ENCODE results near the gene LYL1.

The LYL1 gene

DNA sequence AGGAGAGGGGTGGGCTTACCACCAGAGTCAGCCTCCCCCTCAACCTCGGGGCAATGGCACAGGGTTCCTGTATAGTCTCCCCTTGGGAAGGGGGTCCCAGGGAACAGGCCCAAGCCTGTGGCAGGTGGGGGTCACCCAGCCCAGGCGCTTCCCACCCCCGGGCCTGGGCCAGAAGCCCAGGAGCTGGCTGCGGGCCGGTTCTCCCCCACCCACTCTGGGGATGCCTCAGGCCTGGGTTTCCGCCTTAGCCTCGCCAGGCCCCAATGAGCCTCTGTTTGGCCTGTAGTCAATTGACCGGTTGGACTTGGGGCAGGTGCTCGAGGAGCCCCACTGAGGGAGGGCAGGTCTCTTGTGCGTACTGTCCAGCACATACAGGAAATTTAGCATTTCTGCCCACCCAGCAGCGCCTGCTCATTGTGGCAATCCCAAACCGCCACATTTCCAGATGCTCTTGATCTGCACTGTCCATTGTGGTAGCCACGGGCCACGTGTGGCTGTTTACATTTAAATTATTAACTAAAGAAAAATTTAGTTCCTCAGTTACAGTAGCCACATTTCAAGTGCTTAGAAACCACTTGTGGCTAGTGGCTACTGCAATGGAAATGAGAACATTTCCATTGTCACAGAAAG lies 9.9 kb downstream of the LYL1 start:
- DNase-seq (ENCODE audit: low spot score), result no peak

DNA sequence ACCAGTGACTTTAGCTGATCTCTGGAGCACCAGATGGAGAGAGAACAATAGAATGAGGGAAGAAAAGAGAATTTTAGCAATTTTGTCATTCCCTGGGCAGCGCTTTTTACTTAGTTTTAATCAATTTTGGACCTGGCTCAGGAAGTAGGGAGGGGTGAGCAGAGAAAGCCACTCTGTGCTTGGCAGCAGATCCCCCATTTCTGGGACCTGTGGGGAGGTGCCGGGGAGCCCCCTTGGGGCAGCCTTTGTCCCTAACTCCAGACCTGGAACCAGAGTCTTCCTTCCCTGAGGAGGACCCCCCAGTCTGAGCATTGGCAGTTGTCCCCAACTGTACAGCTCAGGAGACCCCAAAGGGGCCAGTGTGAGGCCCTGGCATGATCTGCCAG lies 10.5 kb downstream of the LYL1 start:
- DNase-seq (ENCODE audit: low spot score), result no peak

DNA sequence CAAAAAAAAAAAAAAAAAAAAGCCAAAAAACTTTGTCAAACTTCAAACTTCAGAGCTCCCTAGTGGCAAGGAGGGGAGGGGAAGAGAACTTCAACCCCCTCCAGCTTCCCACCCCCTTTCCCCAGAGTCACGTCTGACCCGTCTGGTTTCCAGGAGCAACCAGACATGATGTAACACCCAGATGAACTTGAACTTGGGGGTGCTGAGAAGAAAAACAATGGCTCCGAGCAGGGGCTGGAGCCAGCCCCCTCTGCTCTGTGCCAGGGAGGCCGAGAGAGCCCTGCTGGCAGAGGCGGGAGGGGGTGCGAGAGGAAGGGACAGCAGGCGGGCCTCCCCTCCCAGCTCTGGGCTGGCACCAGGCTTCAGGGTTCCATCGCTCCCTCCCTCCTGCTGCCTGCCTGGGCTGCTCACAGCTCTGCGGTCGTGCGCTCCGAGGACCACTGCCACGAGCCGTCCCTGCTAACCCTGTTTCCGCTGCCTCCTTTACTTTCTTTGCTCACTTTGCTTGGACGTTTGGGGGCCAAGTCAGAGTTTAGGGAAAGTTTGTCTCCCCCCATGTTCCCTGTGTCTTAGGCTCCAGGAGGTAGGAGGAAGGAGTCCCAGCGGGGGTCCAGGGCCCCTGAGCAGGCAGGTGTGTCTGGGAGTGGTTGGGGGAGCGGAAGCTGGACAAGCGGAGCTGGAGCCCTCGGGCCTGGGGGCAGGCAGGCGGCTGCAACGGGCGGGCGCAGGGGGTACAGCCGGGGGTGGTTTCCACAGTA lies 11.1 kb downstream of the LYL1 start:
- DNase-seq (ENCODE audit: low spot score), result no peak

DNA sequence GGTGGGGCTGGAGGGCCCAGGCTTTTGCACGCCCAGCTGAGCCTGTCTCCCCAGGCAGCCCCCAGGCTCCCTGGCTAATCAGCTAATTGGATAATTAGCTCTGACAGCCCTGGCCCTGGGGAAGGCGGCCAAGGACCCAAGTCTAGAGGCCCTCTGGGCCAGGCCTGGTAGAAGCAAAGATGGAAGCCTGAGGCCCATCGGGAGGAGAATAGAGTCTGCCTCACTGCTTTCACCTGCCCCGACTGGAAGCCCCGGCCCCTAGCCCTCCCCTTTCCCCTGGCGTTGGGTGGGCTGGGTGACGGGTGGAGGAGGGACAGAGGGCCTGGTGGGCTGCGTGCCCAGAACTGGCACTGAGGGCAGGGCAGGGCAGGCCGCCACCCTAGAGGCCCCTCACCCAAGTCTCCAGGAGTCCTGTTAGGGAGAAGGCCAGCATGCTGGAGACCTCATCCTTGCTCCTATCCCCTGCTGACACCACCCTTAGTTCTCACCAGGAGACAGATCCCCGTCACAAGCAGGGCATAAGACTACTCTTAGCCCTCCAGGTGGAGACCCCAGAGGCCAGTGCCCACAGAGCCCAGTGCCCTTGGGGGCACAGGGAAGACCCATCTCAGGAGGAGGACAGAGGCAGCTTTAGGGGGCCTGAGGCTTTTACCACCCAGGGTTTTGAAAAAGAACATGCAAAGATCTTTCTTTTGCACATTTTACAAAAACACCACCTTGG lies 12.0 kb downstream of the LYL1 start:
- no peak for DNase-seq (ENCODE audit: low spot score)

DNA sequence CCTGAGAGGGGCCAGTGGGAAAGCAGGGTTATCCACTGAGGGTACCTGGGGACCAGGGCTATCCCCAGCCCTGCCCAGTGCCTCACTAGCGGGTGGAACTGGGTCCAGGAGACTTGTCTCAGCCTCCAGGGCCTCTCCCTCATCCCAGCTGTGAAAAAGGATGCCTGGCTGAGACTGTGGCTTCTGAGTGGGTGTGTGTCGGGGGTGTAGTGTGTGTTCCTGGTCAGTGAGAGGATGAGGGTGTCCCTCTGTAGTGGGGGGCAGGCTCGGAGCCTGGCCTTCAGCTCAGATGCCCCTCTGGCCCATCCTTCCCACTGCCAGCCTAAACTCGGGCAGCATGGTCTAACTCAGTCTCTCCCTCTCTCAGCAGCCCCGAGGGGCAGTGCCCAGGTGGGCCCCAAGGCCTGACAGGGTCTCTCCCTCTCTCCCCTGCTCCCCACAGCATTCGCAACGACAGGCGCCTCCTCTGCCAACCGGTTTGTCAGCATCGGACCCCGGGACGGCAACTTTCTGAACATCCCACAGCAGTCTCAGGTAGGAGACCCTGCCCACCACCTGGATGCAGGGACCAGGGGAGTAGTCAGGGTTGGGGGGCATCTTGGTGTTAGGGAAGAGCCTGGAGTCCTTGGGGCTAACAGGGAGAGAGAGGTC lies 12.7 kb downstream of the LYL1 start:
- DNase-seq (ENCODE audit: low spot score), result no peak

DNA sequence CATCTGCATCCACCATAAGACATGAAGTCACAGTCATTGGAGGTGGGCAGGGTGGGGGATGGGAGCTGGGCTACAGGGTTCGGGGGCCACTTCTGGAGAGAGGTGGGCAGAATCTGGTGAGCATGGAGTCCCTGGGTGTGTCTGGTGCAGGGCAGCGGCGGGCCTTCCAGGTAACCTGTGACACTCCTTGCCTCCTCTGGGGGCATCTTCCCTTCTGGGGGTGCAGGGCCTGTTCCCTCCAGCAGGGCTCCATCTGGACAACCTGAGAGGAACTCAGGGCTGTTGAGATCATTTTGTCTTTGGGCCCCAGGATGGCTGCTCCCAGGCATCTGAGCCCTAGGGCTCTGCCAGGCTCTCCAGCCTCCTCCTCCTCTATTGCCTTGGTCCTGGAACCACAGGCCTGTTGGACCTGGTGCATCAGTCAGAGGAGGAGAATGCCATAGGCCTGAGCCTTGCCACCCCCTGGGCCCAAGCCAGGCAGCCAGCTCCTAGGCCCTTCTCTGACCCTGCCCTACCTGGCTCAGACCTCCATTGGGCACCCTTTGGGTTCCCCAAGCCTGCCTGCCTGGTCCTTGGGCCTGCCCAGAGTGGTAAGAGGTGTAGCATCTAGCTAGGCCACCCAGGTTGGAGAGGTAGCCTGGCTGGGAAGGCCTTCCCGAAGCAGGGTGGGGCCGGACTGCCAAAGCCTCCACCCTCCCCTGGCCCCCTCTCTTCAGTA lies 13.4 kb downstream of the LYL1 start:
- no peak for DNase-seq (ENCODE audit: low spot score)

DNA sequence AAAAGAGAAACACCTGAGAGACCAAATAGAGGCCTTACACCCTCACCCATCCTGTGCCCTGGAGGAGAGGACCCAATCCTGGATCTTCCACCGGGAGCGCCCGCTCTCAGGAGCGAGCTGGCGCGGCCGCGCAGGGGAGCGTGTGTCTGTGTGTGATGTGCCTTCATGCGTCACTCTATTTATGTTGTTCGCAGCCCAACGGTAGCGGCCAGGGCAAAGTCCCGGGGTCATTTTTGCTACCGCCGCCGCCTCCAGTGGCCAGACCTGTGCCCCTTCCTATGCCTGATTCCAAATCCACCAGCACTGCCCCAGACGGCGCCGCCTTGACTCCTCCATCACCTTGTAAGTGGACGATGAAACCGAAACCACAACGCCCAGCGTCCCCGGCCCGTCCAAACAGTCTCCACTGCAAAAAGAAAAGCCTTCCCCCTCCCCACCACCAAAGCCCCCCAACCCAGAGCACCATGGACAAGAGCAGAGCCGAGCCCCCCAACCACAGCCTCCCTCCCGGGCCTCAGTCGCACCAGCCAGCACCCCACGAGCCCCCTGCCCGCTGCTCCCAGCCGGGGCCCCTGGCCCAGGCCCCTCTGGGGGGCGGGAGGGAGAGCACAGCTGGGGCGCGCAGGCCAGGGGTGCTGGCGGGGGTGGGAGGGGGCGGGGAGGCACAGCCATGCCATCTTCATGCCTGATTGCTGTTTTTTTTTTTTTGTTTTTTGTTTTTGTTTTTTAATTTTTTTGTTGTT lies 14.7 kb downstream of the LYL1 start:
- DNase-seq (ENCODE audit: low spot score), result no peak

DNA sequence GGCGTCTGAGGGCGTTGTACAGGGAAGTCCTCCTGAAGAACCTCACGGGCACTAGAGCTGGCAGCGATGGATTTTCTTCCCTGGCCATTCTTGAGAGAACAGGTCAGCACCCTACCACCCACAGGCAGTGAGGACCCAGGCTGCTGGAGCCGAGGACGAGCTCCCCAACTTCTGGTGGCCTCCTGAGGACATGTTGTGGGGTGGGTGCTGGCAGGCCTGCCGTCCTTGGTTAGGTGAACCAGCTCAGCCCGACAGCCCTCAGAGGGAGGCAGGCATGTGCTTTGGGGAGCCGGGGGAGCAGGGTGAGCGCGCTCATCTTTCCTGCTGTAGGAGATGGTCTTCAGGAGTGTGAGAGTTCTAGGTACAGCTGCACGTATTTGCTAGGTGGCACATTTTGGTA lies 15.4 kb downstream of the LYL1 start:
- no peak for DNase-seq (ENCODE audit: low spot score)

DNA sequence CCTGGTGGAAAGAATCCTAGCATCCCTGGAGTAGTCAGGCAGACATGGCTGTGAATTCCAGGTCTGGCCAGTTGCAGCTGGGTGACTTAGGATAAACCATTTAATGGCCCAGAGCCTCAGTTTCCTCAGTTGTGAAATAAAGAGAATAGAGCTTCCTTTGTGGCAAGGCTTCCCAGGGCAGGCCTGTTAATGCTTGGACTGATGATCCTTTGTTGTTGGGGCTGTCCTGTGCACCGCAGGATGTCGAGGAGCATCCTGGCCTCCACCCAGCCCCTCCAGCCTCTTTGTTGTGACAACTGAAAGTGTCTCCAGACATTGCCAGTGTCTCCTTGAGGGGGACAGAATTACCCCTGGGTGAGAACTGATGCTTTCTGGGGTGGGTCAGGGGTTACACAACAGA lies 16.3 kb downstream of the LYL1 start:
- DNase-seq (ENCODE audit: low spot score), result no peak

DNA sequence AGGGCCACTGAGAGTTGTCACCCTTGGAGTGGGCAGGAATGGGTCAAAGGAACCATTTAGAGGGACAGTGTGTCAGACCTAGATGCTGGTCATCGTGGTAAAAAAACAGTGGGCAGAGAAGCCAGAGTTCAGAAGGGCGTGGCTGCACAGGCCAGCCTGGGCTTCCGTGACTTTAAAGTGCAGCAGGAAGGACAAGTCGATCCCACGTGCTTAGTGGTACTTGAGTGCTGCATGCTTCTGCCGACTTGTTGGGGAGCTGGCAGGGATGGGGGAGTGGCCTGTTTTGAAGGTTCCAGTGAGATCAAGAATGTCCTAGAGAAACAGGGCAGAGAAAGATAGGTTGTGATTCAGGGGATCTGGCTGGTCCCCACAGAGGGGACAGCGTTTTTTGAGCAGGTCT lies 17.0 kb downstream of the LYL1 start:
- no peak for DNase-seq (ENCODE audit: low spot score)

DNA sequence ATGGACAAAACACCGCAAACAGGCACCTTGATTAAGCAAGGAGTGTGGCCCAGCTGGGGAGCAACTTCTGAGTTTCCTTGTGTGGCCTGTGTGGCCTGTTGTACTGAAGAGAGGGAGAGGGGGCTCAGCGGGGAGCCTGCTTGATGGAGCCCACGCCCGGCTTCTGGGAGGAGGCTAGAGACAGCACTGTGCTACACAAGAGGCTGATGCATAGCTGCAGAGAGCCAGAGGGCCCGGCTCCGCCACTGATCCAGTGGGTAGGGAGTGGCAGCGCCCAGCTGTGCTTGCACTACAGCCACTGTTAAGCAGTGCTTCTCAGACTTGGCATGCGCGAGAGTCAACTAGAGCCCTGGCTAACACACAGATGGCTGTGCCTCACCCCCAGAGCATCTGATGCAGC lies 19.0 kb downstream of the LYL1 start:
- DNase-seq (ENCODE audit: low spot score), result no peak

DNA sequence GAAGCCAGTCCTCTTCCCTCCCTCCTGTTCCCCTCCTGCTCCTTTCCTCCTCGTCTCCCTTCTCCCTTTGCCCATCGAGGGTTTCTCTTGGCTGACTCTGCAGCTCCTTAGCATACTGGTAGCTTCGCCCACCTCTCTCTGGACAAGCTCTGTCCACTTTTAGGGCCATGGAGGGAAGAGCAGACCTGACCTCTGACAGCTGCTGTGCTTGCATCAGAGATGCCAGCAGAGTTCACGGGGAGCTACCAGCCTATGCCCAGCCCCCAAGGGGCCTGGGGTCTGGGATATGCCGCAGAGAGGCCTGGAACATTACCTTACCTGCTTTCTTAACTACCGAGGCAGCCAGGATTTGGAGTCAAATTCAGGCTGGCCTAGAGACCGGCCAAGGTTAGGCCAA lies 19.7 kb downstream of the LYL1 start:
- DNase-seq (ENCODE audit: low spot score), result no peak

DNA sequence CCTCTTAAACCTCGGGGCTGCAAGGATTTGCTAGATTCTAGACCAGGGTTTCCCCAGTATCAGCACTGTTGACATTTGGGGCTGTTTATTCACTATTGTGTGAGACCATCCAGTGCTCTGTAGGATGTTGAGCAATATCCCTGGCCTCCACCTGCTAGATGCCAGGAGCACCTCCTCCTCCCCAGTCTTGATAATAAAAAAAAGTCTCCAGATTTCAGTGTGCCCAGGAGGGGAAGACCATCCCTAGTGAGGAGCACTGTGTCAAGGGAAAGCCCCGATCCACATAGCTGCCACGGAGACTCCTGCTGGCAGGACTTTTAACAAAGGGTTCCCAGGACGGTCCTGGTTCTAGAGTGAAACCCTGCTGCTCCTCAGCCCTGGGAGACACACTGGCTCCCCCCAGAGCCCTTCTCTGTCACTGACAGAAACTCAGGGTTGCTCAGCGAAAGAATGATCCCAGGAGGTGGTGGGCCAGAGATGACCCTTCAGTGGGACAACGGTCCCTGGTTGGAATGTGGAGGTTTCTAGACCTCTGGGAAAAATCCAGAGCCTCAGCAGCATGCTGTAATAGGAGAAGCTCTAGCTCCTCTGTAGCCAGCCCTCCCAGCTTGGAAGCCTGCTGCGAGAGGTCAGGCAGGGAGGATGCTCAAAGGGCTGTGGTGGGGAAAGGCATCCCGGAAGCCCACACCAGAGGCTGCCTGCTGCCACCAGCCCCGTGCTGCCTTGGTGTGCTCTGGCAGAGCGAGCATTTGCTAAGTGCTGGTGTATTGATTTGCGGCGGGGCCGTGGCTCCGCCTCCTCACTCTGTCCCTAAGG lies 20.3 kb downstream of the LYL1 start:
- DNase-seq (ENCODE audit: low spot score), result no peak

DNA sequence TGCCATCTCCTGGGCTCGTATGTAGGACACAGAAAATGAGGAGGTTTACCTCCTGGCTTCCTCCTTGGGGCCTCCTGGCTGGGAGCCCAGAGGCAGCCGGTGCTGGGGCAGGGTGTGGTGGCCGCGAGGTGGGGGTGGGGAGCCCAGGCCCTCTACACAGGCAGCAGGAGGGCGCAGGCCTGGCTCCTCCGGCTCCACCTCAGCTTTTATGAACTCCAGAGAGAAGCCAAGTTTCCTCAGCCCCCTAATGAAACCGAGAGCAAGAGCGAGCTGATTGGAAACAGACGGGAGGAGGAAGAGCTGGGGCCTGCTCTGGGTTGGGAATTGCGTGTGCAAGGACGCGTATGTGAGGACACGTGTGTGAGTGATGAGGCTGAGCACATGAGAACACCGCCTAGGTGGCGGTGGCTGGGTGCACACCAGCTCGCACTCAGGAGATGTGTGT lies 23.1 kb downstream of the LYL1 start:
- DNase-seq (ENCODE audit: low spot score), result no peak

DNA sequence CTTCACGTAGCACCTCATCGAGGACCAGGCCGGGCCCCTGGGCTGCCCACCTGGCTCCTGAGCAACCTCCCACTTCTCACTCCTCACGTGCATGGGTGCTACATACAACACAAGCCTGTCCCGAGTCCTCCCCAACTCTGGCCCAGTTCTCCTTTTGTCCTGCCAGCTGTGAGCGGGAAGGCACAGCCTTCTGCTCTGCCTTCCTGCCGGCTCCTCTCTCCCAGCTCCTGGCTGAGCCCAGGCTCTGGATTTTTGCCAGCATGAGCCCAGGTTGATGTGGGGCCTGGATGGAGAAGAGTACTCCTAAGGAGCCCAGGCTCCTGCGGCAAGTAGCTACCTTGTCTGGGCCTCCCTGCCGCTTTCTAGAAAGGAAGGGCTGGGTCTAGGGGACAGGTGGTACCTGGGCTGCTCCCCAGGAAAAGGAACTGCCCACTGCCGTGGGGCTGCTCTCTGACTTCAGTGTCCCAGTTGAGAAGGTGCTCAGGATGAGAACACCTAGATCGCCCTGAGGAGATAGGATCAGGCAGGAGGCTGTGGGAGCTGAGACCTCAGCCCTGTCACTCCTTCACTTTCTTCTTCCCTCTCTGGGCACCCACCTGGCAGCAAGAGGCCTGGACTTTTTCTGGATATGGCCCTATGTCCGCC lies 23.6 kb downstream of the LYL1 start:
- DNase-seq (ENCODE audit: low spot score), result no peak

DNA sequence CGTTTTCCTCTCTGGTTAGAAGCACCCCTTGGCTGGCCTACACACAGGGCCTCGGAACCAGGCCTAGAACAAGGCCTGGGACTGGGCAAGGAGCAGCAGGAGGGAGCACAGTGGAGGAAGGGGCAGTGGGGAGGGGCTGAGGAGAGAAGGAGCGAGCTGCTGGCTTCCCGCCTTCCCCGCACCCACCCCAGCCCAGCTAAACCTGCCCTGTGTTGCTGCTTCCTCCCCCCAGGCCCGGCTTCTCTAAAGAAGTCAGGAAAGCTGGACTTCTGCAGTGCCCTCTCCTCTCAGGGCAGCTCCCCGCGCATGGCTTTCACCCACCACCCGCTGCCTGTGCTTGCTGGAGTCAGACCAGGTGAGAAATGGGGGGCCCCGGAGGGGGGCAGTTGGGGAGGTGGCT lies 24.3 kb downstream of the LYL1 start:
- no peak for DNase-seq (ENCODE audit: low spot score)

DNA sequence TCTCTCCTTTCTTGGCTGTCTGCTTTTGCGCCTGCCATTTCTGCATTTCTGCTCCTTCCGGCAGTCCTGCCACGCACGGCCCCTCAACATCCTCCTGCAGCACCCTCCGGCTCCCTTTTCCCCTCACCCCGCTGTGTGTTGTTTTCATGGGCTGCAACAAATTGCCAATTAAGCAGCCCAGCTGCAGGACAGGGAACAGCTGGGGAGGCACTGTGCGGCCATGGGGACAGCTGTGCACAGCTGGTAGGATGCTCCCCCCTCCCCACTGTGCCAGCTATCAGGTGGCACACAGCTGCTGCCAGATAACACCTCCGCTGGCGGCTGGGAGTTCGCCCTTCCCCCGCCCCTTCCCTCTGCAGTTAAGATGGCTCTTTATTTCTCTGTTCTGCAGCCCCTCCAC lies 25.4 kb downstream of the LYL1 start:
- no peak for DNase-seq (ENCODE audit: low spot score)

DNA sequence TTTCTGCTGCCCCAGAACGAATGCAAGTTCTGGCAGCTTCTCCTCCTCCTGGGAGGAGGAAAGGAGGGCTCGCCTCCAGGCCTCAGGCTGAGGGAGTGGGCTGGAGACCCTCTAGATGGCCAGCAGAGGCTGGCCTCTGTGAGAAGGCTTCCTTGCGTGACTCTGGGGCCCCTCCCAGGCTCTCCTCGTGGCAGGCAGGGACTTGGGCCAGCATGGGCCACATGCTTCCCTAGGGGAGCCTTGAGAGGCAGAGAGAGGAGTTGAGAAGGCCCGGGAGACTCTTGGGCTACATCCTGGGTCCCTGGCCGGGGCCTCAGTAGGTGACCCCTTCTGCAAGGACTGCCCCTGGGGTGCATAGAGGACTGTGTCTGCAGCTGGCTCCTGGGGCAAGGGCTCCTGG lies 25.9 kb downstream of the LYL1 start:
- no peak for DNase-seq (ENCODE audit: low spot score)

DNA sequence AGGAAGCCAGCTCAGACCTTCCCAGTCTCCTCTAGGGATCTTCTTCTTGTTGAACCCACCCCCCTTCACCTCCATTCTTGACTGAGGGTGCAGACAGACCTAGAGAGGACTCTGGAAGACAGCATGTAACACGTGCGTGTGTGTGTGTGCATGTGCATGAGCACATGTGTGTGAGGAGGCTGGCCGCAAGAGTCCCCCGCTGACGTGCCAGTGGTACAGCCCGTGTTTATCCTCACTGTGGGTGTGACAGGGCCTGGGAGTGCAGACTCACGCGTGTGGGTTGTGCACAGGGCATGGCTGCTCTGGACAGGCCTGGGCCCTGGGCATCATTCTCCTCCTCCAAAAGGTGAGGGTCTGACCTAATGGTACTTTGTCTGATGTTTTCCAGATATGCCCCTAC lies 26.3 kb downstream of the LYL1 start:
- no peak for DNase-seq (ENCODE audit: low spot score)

DNA sequence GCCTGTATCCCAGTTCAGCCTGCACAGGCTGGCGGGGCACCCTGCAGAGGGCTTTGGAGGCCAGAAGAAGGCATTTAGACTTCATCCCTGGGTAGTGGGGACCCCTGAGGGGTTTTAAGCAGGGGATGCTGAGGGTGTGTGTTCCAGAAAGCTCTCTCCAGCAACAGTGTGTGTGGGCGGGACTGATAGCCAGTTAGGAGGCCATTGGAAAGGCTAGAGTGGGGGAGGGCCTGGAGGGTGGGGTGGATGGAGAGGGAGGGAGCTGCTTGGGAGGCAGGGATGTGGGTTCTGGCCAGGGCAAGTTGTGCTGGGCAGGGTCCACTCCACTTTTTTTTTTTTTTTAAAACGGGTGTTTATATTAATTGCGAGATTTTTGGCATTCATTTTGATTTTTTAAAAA lies 28.3 kb downstream of the LYL1 start:
- no peak for DNase-seq (ENCODE audit: low spot score)
